Body of pancreas (tissue), 4 donors: ENCODE data around the gene BNIP2. TPM values are rescaled to one million over a fixed set of nuclear protein-coding genes. Genes with fewer than 3 reads are reported as not detected.

Experiments used
- ATAC-seq: fragments of 150-250 bp; one replicate; pipeline ENCODE4 v1.9.1; 2016
- DNase-seq, 4 donors: peaks; one replicate each; pipeline ENCODE4 v3.0.0-alpha.2; 2019
- H3K27ac ChIP-seq, 4 donors: fragments of 200-600 bp; sonication (generic); 1 replicate in 3 of 4; 2 replicates in 1 of 4; pipeline versions ENCODE4 v1.5.1 to v1.6.1; 2016 to 2019; ENCODE audit warnings: mild to moderate bottlenecking in 1 of 4, mixed read lengths in 1 of 4, moderate library complexity in 1 of 4
- H3K27me3 ChIP-seq, 2 donors: fragments of 200-600 bp; sonication (generic); one replicate each; pipeline ENCODE4 v1.6.0; 2016; ENCODE audit warnings: mild to moderate bottlenecking in 1 of 2
- H3K36me3 ChIP-seq, 2 donors: fragments of 200-600 bp; sonication (generic); replicated peaks in 1 of 2; 2 replicates each; pipeline ENCODE4 v1.5.1; 2016; ENCODE audit warnings: low read depth in 2 of 2; ENCODE audit not compliant: insufficient read depth in 1 of 2
- H3K4me1 ChIP-seq: fragments of 200-600 bp; sonication (generic); one replicate; pipeline ENCODE4 v1.6.0; 2016
- H3K4me3 ChIP-seq, 2 donors: fragments of 200-600 bp; sonication (generic); 1 replicate in 1 of 2; 2 replicates in 1 of 2; pipeline ENCODE4 v1.5.1; 2016 to 2019
- H3K9me3 ChIP-seq, 3 donors: fragments of 200-600 bp; sonication (generic); 1 replicate in 2 of 3; 2 replicates in 1 of 3; pipeline ENCODE4 v1.5.1; 2016
- CTCF ChIP-seq, 7 experiments: fragments of 450-650 bp in 4 of 7; fragments of 200-600 bp in 3 of 7; sonication (generic) in 3 of 7; IDR thresholded peaks; one replicate each; pipeline ENCODE4 v1.5.1; 2016 to 2019; ENCODE audit warnings: antibody characterized with exemption in 7 of 7
- POLR2A ChIP-seq, 3 donors: fragments of 450-650 bp; IDR thresholded peaks; one replicate each; pipeline ENCODE4 v1.6.1; 2016; ENCODE audit warnings: antibody characterized with exemption in 3 of 3, mild to moderate bottlenecking in 2 of 3
- WGBS, 2 donors: methylation state at CpG; one replicate each; pipeline ENCODE4 v1.1.5; 2017; 5-methylcytosine and 5-hydroxymethylcytosine counted together
- intact Hi-C: fragments of 100-400 bp; cut with DNase I; formaldehyde crosslinking; loops from one replicate; pipeline ENCODE4 v1.15.1; 2023
- total RNA-seq, 2 donors: library from RNA; depleted of rRNA; stranded (reverse); fragments of >200 nt; gene quantifications; one replicate each; pipeline ENCODE4 v1.1.0, GENCODE V29; 2016

BNIP2 gene
- total RNA-seq, 2 donors from 2014 or later, result 44.2 to 91.1 TPM

GRCh38 chr15:59723687-59724346 is 34.7 kb upstream of the BNIP2 start:
- TF ChIP-seq CTCF (IDR thresholded peaks at IDR 0.05) (no peak), POLR2A (IDR thresholded peaks at IDR 0.05) (no peak)
- no peaks in the 10 kb centered on the region for H3K36me3 ChIP-seq
- H3K27me3 ChIP-seq, result no peaks in the 10 kb centered on the region
- no peaks in the 10 kb centered on the region for H3K9me3 ChIP-seq
- no peak for ATAC-seq
- no peak for DNase-seq
- 62 to 83% methylated on average over 7 of the region's 7 CpGs for WGBS, 2 donors
- intact Hi-C loops, result loop anchor here (10.0 kb wide), 1 partner anchor 451 kb away; no protein-coding TSS in a partner anchor
- no peak overlapping the region for H3K27ac ChIP-seq
- no peak overlapping the region for H3K4me3 ChIP-seq
- no peaks in the 10 kb centered on the region for H3K4me1 ChIP-seq

GRCh38 chr15:59722476-59722875 is 33.4 kb upstream of the BNIP2 start:
- ATAC-seq (no peak), DNase-seq (no peak)
- no peak for TF ChIP-seq CTCF (IDR thresholded peaks at IDR 0.05)
- TF ChIP-seq POLR2A (IDR thresholded peaks at IDR 0.05), result no peak
- WGBS, 2 donors, result 60 to 65% methylated on average over 7 of the region's 7 CpGs
- Histone ChIP-seq H3K27ac (no peak overlapping the region), H3K4me3 (no peak overlapping the region), H3K36me3 (no peaks in the 10 kb centered on the region), H3K9me3 (no peaks in the 10 kb centered on the region), H3K4me1 (no peaks in the 10 kb centered on the region), H3K27me3 (no peaks in the 10 kb centered on the region)
- intact Hi-C loops, result loop anchor here (10.0 kb wide), 1 partner anchor 452 kb away; no protein-coding TSS in a partner anchor

- no peak for TF ChIP-seq POLR2A (IDR thresholded peaks at IDR 0.05)
- TF ChIP-seq CTCF (IDR thresholded peaks at IDR 0.05), result no peak
- intact Hi-C loops, result loop anchor here (10.0 kb wide), 1 partner anchor 453 kb away; no protein-coding TSS in a partner anchor
- WGBS, 2 donors, result 69 to 72% methylated on average over 7 of the region's 7 CpGs
Observed at GRCh38 chr15:59722037-59722436, 32.9 kb upstream of the BNIP2 start.

GRCh38 chr15:59721411-59721810 is 32.3 kb upstream of the BNIP2 start:
- WGBS, 2 donors, result 69 to 75% methylated on average over 2 of the region's 2 CpGs
- Histone ChIP-seq H3K27ac (no peak overlapping the region), H3K27me3 (no peaks in the 10 kb centered on the region), H3K4me1 (no peaks in the 10 kb centered on the region), H3K4me3 (no peak overlapping the region), H3K9me3 (no peaks in the 10 kb centered on the region), H3K36me3 (no peaks in the 10 kb centered on the region)
- DNase-seq, result no peak
- TF ChIP-seq POLR2A (IDR thresholded peaks at IDR 0.05) (no peak), CTCF (IDR thresholded peaks at IDR 0.05) (no peak)
- intact Hi-C loops, result loop anchor here (10.0 kb wide), 1 partner anchor 453 kb away; no protein-coding TSS in a partner anchor
- no peak for ATAC-seq

More at GRCh38 chr15:59722037-59722436, 32.9 kb upstream of the BNIP2 start:
- H3K27ac ChIP-seq, result no peak overlapping the region
- no peaks in the 10 kb centered on the region for H3K9me3 ChIP-seq
- H3K36me3 ChIP-seq, result no peaks in the 10 kb centered on the region
- DNase-seq (no peak), ATAC-seq (no peak)
- no peak overlapping the region for H3K4me3 ChIP-seq
- H3K4me1 ChIP-seq, result no peaks in the 10 kb centered on the region
- H3K27me3 ChIP-seq, result no peaks in the 10 kb centered on the region

GRCh38 chr15:59713177-59713576 is 24.1 kb upstream of the BNIP2 start:
- no peak for DNase-seq
- Histone ChIP-seq H3K27ac (no peak overlapping the region), H3K36me3 (no peaks in the 10 kb centered on the region), H3K4me3 (no peak overlapping the region), H3K9me3 (no peaks in the 10 kb centered on the region), H3K4me1 (no peaks in the 10 kb centered on the region), H3K27me3 (no peaks in the 10 kb centered on the region)
- ATAC-seq, result no peak
- TF ChIP-seq POLR2A (IDR thresholded peaks at IDR 0.05) (no peak), CTCF (IDR thresholded peaks at IDR 0.05) (no peak)
- intact Hi-C loops, result no loop called here
- 66 to 78% methylated on average over 3 of the region's 3 CpGs for WGBS, 2 donors
